Measurements from ENCODE around the gene PLTP. TPM values are rescaled to one million over a fixed set of nuclear protein-coding genes. Genes with fewer than 3 reads are reported as not detected.

PLTP gene
- total RNA-seq, 1 donor from 2014 or later, result 48.5 TPM

GRCh38 chr20:45946149-45946970 is 34.4 kb upstream of the PLTP start:
- peaks cover 21% of the 10 kb centered on the region for H3K36me3 Mint-ChIP-seq (ENCODE audit: low read depth)
- TF ChIP-seq CTCF (IDR thresholded peaks at IDR 0.05), result no peak
- no peaks in the 10 kb centered on the region for H3K9me3 Mint-ChIP-seq (ENCODE audit: low read depth)
- H3K27me3 Mint-ChIP-seq (ENCODE audit: low read depth), result no peaks in the 10 kb centered on the region
- H3K4me3 Mint-ChIP-seq (ENCODE audit: unreplicated experiment), result no peak overlapping the region
- no peak for DNase-seq (ENCODE audit: low spot score)
- peaks cover 5% of the 10 kb centered on the region for H3K4me1 Mint-ChIP-seq (ENCODE audit: low read depth)
- H3K27ac Mint-ChIP-seq (ENCODE audit: unreplicated experiment), result no peak overlapping the region

- H3K27ac Mint-ChIP-seq (ENCODE audit: unreplicated experiment), result peak overlapping the region; percentile 45
- TF ChIP-seq CTCF (IDR thresholded peaks at IDR 0.05), result no peak
- H3K4me1 Mint-ChIP-seq (ENCODE audit: low read depth), result peaks cover 5% of the 10 kb centered on the region
- peaks cover 21% of the 10 kb centered on the region for H3K36me3 Mint-ChIP-seq (ENCODE audit: low read depth)
- no peak overlapping the region for H3K4me3 Mint-ChIP-seq (ENCODE audit: unreplicated experiment)
- no peaks in the 10 kb centered on the region for H3K27me3 Mint-ChIP-seq (ENCODE audit: low read depth)
- H3K9me3 Mint-ChIP-seq (ENCODE audit: low read depth), result no peaks in the 10 kb centered on the region
- DNase-seq (ENCODE audit: low spot score), result no peak
Observed at GRCh38 chr20:45945678-45946148, 33.8 kb upstream of the PLTP start.

GRCh38 chr20:45944965-45945677 is 33.2 kb upstream of the PLTP start:
- peaks cover 5% of the 10 kb centered on the region for H3K4me1 Mint-ChIP-seq (ENCODE audit: low read depth)
- no peak overlapping the region for H3K4me3 Mint-ChIP-seq (ENCODE audit: unreplicated experiment)
- peak; percentile 32 for TF ChIP-seq CTCF (IDR thresholded peaks at IDR 0.05)
- peak overlapping the region; percentile 45 for H3K27ac Mint-ChIP-seq (ENCODE audit: unreplicated experiment)
- no peaks in the 10 kb centered on the region for H3K27me3 Mint-ChIP-seq (ENCODE audit: low read depth)
- DNase-seq (ENCODE audit: low spot score), result no peak
- H3K36me3 Mint-ChIP-seq (ENCODE audit: low read depth), result peaks cover 21% of the 10 kb centered on the region
- H3K9me3 Mint-ChIP-seq (ENCODE audit: low read depth), result no peaks in the 10 kb centered on the region

GRCh38 chr20:45944151-45944964 is 32.4 kb upstream of the PLTP start:
- no peak overlapping the region for H3K4me3 Mint-ChIP-seq (ENCODE audit: unreplicated experiment)
- no peak for TF ChIP-seq CTCF (IDR thresholded peaks at IDR 0.05)
- H3K36me3 Mint-ChIP-seq (ENCODE audit: low read depth), result peaks cover 24% of the 10 kb centered on the region
- DNase-seq (ENCODE audit: low spot score), result no peak
- peaks cover 5% of the 10 kb centered on the region for H3K4me1 Mint-ChIP-seq (ENCODE audit: low read depth)
- H3K27ac Mint-ChIP-seq (ENCODE audit: unreplicated experiment), result peak overlapping the region; percentile 58
- H3K27me3 Mint-ChIP-seq (ENCODE audit: low read depth), result no peaks in the 10 kb centered on the region
- no peaks in the 10 kb centered on the region for H3K9me3 Mint-ChIP-seq (ENCODE audit: low read depth)

- no peaks in the 10 kb centered on the region for H3K9me3 Mint-ChIP-seq (ENCODE audit: low read depth)
- TF ChIP-seq CTCF (IDR thresholded peaks at IDR 0.05), result no peak
- no peak overlapping the region for H3K4me3 Mint-ChIP-seq (ENCODE audit: unreplicated experiment)
- no peak overlapping the region for H3K27ac Mint-ChIP-seq (ENCODE audit: unreplicated experiment)
- no peaks in the 10 kb centered on the region for H3K27me3 Mint-ChIP-seq (ENCODE audit: low read depth)
- no peak for DNase-seq (ENCODE audit: low spot score)
- peaks cover 20% of the 10 kb centered on the region for H3K36me3 Mint-ChIP-seq (ENCODE audit: low read depth)
- H3K4me1 Mint-ChIP-seq (ENCODE audit: low read depth), result peaks cover 5% of the 10 kb centered on the region
Observed at GRCh38 chr20:45943613-45944012, 31.7 kb upstream of the PLTP start.
